ENCODE measurements around the gene DOCK1.

GRCh38 chr10:127198307-127198706 is 293.1 kb downstream of the DOCK1 start:
- TF ChIP-seq CTCF (IDR thresholded peaks at IDR 0.05; ENCODE audit: low read depth, low read length) (no peak), POLR2A (IDR thresholded peaks at IDR 0.05; ENCODE audit: extremely low read depth, insufficient read length) (no peak), MAX (IDR thresholded peaks at IDR 0.05; ENCODE audit: low read depth, low read length) (no peak)

Data from NB4 (cell line).